Astrocyte of the hippocampus (primary cell): ENCODE measurements around the gene EML6.
A peak's percentile ranks its signal among the peaks of the same experiment; 100 is the strongest.
"Not testable (repeated sequence)": the region's sequence is repeated elsewhere in the genome, so short reads cannot be mapped to it uniquely, and the experiment has no call there.

Source experiments
- DNase-seq: peaks from one replicate; pipeline ENCODE4 v3.0.0; 2011; ENCODE audit warnings: low read depth, low spot score

Gene EML6

GRCh38 chr2:54964816-54965215, 241.4 kb downstream of the EML6 start:
- DNase-seq: no peak

GRCh38 chr2:54965425-54965824, 242.0 kb downstream of the EML6 start:
- DNase-seq: no peak

GRCh38 chr2:54966165-54966832, 242.8 kb downstream of the EML6 start:
- no peak for DNase-seq

GRCh38 chr2:54966837-54967236, 243.4 kb downstream of the EML6 start:
- no peak for DNase-seq

GRCh38 chr2:54967269-54967668, 243.8 kb downstream of the EML6 start:
- DNase-seq: no peak

- no peak for DNase-seq
Measured at GRCh38 chr2:54967759-54968365, 244.4 kb downstream of the EML6 start.

GRCh38 chr2:54968561-54969218, 245.2 kb downstream of the EML6 start:
- DNase-seq: no peak

GRCh38 chr2:54969295-54969939, 246.0 kb downstream of the EML6 start:
- no peak for DNase-seq

- no peak for DNase-seq
Measured at GRCh38 chr2:54969940-54970338, 246.5 kb downstream of the EML6 start.

- DNase-seq: no peak
Measured at GRCh38 chr2:54975175-54975574, 251.7 kb downstream of the EML6 start.

GRCh38 chr2:54975598-54976492, 252.4 kb downstream of the EML6 start:
- no peak for DNase-seq

- no peak for DNase-seq
Measured at GRCh38 chr2:54977149-54977548, 253.7 kb downstream of the EML6 start.

- DNase-seq: no peak
Measured at GRCh38 chr2:54979321-54980044, 256.0 kb downstream of the EML6 start.

GRCh38 chr2:54981385-54981784, 257.9 kb downstream of the EML6 start:
- no peak for DNase-seq

GRCh38 chr2:54983345-54984220, 260.1 kb downstream of the EML6 start:
- DNase-seq: peak; percentile 28

GRCh38 chr2:54984476-54984875, 261.0 kb downstream of the EML6 start:
- DNase-seq: no peak

- DNase-seq: peak; percentile 28
Measured at GRCh38 chr2:54986264-54986663, 262.8 kb downstream of the EML6 start.

- DNase-seq: no peak
Measured at GRCh38 chr2:54988612-54989011, 265.1 kb downstream of the EML6 start.

- not testable (repeated sequence) for DNase-seq
Measured at GRCh38 chr2:54990694-54991093, 267.2 kb downstream of the EML6 start.

GRCh38 chr2:54995553-54995952, 272.1 kb downstream of the EML6 start:
- no peak for DNase-seq
